ENCODE data around the gene FRZB.
"Not testable (repeated sequence)": the region's sequence is repeated elsewhere in the genome, so short reads cannot be mapped to it uniquely, and the experiment has no call there.

FRZB gene

DNA sequence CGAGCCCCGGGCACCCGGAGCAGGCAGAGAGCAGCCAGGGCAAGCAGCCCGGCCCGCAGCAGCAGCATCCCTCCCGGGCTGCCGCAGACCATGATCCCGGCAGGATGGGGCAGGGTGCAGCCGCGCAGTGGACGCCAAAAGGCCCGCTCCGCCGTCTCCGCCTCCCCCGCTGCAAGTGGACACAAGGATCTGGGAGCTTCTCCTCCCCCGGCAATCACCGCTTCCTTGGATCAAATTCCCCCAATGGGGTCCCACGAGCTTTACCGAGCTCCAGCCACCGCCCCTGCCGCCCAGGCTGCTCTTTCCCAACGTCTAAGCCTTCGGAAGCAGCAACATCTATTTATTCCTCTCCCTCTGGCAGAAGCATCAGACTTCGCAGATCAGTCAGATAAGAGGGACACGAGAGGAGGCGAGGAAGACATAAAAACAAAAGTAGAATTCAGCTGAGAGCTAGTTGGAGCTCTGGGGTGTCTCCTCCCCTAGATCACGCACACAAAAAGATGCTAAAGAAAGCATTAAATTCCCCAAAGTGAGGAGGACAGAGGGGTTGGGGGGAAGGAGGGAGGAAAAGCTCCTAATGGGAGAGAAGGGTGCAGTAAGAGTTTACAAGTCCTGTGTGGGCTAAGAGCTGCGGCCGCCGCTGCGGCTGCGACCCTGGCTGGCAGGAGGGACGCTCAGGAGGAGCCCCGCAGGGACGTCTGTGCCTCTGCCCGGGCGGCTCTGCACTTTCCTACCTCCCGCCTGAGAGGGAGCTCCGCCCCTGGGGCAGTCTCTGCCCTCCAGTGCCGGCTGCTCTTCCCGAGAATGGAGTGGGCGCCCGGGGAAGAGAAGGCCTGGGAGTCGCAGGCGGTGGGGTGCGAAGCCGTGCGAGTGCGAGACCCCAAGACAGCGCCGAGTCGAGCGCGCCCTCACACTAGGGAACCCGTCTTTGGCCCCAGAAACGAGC lies at the start of gene FRZB:
FRZB (minus strand) TSS at position 177 of the 946 bp plus-strand sequence; CDS start at position 92, 85 bp downstream.
- DNase-seq = peak; percentile 19

- DNase-seq = no peak
Observed at GRCh38 chr2:182915369-182916326, 49.2 kb upstream of the FRZB start.

DNA sequence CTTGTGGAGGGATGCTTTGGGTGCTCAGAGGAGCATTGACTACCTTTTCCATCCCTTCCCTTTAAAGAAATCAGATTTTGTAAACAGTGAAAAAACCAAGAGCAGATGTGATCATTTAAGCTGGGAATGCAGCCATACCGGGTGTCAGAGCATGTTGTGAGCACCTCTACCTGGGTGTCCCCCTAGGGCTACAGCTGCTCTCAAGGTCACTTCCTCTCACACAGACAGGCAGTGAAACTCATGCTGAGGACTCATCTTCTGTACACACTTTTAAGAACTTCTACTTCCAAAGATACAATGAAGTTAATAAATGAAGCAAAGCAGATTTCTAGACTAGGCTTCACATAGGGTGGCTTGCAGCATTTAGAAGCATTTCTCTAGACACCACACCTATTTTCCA lies 48.4 kb upstream of the FRZB start:
- DNase-seq = no peak

- no peak for DNase-seq
Observed at GRCh38 chr2:182913064-182913463, 46.6 kb upstream of the FRZB start.

- no peak for DNase-seq
Observed at GRCh38 chr2:182912518-182912915, 46.1 kb upstream of the FRZB start.

GRCh38 chr2:182911813-182912517 lies 45.5 kb upstream of the FRZB start:
- DNase-seq = no peak

DNA sequence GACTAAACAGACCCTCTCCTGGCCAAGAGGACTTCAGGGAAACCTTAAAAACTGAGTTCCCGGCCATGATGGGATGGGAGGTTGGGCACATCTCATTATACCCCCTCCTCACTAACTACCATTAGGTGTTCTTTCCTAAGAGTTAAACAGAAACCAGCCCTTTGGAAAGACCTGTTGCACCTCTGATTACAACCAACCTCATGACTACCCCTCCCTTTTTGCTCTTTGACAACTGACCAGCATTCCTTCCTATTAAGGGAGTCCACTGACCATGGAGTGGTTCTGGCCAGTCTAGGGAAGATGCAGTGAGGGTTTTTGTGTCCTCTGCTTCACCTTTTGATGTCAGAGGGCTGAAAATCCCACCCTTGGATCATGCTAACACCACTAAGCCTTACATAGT lies 44.5 kb upstream of the FRZB start:
- DNase-seq = no peak

GRCh38 chr2:182907081-182907830 lies 40.8 kb upstream of the FRZB start:
- no peak for DNase-seq

GRCh38 chr2:182906454-182906853 lies 40.0 kb upstream of the FRZB start:
- DNase-seq = no peak

DNA sequence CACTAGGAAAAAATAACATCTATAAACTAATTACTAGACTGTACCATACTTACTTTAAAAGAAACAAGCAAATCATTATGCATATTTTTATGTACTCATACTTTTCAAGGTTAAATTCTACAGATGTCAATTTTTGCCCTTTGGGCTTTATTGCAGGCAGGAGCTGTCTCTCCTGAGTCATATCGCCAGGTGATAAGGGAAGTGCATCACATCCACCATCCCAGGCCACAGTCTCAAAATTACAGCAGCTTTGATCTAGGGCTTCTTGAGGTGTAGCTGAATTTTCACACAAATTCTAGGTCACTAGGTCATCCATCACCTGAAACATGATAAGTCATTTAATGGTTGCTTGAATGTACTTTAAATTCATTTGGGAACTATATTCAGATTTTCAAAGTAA lies 38.4 kb upstream of the FRZB start:
- DNase-seq = no peak

DNA sequence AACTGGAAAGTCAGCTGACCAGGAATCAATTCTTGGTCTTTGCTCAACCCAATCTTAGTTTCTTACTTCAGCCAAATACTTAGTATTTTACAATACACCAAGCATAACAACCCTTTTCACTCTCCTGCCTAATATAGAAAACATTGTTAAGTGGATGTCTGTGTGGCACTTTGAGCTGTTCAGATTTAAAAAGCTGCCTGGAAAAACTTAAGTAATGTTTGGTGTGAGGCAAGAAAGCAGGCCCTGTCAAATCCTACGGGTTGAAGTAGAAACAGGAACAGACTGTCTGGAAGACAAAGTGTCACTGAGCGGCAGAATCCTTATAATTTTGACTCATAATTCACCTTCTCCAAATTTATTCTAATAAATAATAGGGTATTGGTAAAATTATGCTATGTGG lies 37.1 kb upstream of the FRZB start:
- no peak for DNase-seq

GRCh38 chr2:182901748-182902147 lies 35.3 kb upstream of the FRZB start:
- no peak for DNase-seq

GRCh38 chr2:182898718-182899117 lies 32.3 kb upstream of the FRZB start:
- DNase-seq = no peak

- DNase-seq = no peak
Observed at GRCh38 chr2:182897137-182897536, 30.7 kb upstream of the FRZB start.

- DNase-seq = no peak
Observed at GRCh38 chr2:182895798-182896197, 29.4 kb upstream of the FRZB start.

DNA sequence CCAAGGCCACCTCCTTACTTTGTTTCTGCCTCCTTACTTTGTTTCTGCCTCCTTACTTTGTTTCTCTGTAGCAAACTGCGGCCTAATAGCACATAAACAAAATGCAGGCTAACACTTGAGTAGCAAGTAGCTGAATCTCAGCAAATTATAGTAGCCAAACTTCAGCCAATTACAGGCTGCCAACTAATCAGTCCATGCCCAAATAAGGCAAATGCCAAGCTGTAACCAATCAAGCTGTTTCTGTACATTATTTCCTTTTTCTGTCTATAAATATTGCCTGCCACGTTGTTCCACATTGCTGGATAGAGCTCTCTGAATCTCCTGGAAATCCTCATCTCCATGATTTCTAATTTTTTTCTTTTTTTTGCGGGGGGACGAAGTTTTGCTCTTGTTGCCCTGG lies 28.7 kb upstream of the FRZB start:
- no peak for DNase-seq

DNA sequence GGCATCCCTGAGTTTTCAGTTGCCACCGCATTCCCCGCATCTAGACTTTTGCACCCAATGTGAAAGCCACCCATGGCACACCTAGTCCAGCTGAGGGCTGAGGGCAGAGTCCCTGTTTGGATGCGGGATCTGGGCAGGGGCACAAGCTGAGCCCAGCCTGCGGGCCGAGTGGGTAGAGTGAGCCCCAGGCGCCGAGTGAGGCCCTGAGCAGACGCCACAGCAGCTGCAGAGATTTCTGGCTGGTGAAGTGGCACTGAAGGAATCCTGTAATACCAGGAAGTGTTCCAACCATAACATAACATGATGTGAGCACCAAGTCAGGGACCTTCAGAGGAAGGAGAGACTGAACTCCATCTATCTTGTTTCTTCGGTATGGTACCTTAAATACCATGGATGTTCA lies 27.7 kb upstream of the FRZB start:
- DNase-seq = no peak

GRCh38 chr2:182893666-182894065 lies 27.2 kb upstream of the FRZB start:
- no peak for DNase-seq

- not testable (repeated sequence) for DNase-seq
Observed at GRCh38 chr2:182893035-182893434, 26.6 kb upstream of the FRZB start.

DNA sequence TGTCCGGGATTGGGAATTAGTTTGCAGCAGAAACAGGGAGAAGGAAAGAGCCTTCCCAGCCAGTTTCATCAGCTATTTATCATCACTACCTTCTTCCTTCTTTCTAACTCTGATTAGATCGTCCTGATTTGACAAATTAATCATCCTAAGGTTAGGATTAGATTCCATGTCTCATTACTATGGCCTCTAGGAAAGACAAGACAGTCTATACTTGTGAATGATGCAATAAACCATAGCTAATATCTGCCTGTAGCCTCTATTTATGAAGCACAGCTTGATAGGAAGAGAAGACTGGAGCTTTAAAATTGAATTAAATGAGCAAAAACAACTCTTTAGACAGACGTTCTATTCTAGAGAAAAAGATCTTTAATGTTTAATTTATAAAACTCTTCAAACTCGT lies 25.2 kb upstream of the FRZB start:
- DNase-seq = no peak

DNA sequence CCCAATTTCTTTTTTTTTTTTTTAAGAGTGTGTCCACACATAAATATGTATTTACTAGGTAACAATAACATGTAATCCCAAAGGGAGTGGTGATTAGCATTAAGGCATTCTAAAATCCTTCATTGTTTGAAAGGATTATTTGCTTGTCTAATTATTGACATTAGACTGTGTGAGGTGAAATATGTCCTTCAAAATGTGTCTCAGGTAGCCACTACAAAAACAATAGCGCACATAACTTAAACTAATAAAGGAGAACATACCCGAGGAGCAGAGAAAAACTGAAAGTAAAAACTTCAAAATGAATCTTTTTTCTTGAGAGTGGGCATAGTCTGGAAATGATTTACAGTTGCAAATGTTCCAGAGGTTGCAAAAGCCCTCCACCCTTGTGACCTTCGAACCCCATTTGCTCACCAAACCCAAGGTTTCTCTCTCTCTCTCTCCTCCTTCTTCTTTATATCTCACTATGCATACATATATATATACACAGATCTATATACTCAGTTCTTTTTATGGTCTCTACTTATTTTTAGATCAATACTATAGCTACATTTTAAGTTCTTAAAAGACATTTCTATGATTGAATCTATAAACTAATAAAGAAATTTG lies 24.4 kb upstream of the FRZB start:
- DNase-seq = no peak

GRCh38 chr2:182890305-182890704 lies 23.9 kb upstream of the FRZB start:
- DNase-seq = no peak
